NCI-H345 treated with DMSO at 0.1 percent for 48 hours (cell line): ENCODE measurements around the gene RCCD1.
A peak's percentile ranks its signal among the peaks of the same experiment; 100 is the strongest.

ENCODE experiments used
- DNase-seq: peaks from one replicate; lab custom pipeline; 2025; ENCODE audit not compliant: unreplicated experiment; lab: John Stamatoyannopoulos, UW

The RCCD1 gene

GRCh38 chr15:90941038-90941437 is 13.6 kb upstream of the RCCD1 start:
- DNase-seq: no peak

- DNase-seq: no peak
Measured at GRCh38 chr15:90942354-90943120, 12.1 kb upstream of the RCCD1 start.

GRCh38 chr15:90945091-90945490 is 9.6 kb upstream of the RCCD1 start:
- DNase-seq: no peak

- no peak for DNase-seq
Measured at GRCh38 chr15:90946538-90946937, 8.1 kb upstream of the RCCD1 start.

GRCh38 chr15:90946941-90947576 is 7.6 kb upstream of the RCCD1 start:
- DNase-seq: no peak

GRCh38 chr15:90947577-90948357 is 6.9 kb upstream of the RCCD1 start:
- DNase-seq: no peak

GRCh38 chr15:90948506-90948905 is 6.2 kb upstream of the RCCD1 start:
- no peak for DNase-seq

- DNase-seq: no peak
Measured at GRCh38 chr15:90949979-90950675, 4.6 kb upstream of the RCCD1 start.

- DNase-seq: no peak
Measured at GRCh38 chr15:90950676-90951075, 4.0 kb upstream of the RCCD1 start.

- no peak for DNase-seq
Measured at GRCh38 chr15:90952901-90953677, 1.6 kb upstream of the RCCD1 start.

- no peak for DNase-seq
Measured at GRCh38 chr15:90953947-90954711, 555 bp upstream of the RCCD1 start.

- DNase-seq: peak; percentile 1
Measured at GRCh38 chr15:90955624-90956273, 1.1 kb downstream of the RCCD1 start.

GRCh38 chr15:90956274-90957030 is 1.8 kb downstream of the RCCD1 start:
- no peak for DNase-seq

- DNase-seq: no peak
Measured at GRCh38 chr15:90957031-90957790, 2.5 kb downstream of the RCCD1 start.

- DNase-seq: no peak
Measured at GRCh38 chr15:90957791-90958190, 3.1 kb downstream of the RCCD1 start.

GRCh38 chr15:90959028-90959595 is 4.4 kb downstream of the RCCD1 start:
- no peak for DNase-seq

GRCh38 chr15:90959894-90960293 is 5.2 kb downstream of the RCCD1 start:
- no peak for DNase-seq
